Type B pancreatic cell (in vitro differentiated cells): ENCODE data around the gene SHISAL2A. TPM values are rescaled to one million over a fixed set of nuclear protein-coding genes. Genes with fewer than 3 reads are reported as not detected.

Experiments
- DNase-seq: peaks from one replicate; pipeline ENCODE4 v3.0.0; 2021; ENCODE audit warnings: mixed read lengths; ENCODE audit not compliant: unreplicated experiment; ENCODE audit errors: extremely low spot score
- H3K27ac Mint-ChIP-seq: 2 replicates; pipeline ENCODE4 v1.8.0; 2021; ENCODE audit warnings: mild to moderate bottlenecking, mixed read lengths
- H3K27me3 Mint-ChIP-seq: 2 replicates; pipeline ENCODE4 v1.8.0; 2021; ENCODE audit warnings: mixed read lengths
- H3K36me3 Mint-ChIP-seq: 2 replicates; pipeline ENCODE4 v1.8.0; 2021; ENCODE audit warnings: mixed read lengths
- H3K4me1 Mint-ChIP-seq: one replicate; pipeline ENCODE4 v1.8.0; 2021; ENCODE audit warnings: mixed read lengths; ENCODE audit not compliant: unreplicated experiment
- H3K4me3 Mint-ChIP-seq: 2 replicates; pipeline ENCODE4 v1.8.0; 2021; ENCODE audit warnings: mild to moderate bottlenecking, mixed read lengths
- H3K9me3 Mint-ChIP-seq: 2 replicates; pipeline ENCODE4 v1.8.0; 2021; ENCODE audit warnings: mixed read lengths
- CTCF ChIP-seq: fragments of 200-600 bp; sonication (generic); conservative IDR thresholded peaks from 2 replicates; pipeline ENCODE4 v1.5.0; 2021; ENCODE audit warnings: antibody characterized with exemption, mild to moderate bottlenecking
- total RNA-seq: library from RNA; stranded (reverse); gene quantifications from 2 replicates; pipeline ENCODE4 v1.2.1, GENCODE V29; 2021; ENCODE audit warnings: low replicate concordance

SHISAL2A gene
- total RNA-seq, 1 donor from 2014 or later = not detected

- no peak overlapping the region for H3K4me3 Mint-ChIP-seq
- DNase-seq = no peak
- H3K9me3 Mint-ChIP-seq = peaks cover 7% of the 10 kb centered on the region
- peaks cover 5% of the 10 kb centered on the region for H3K36me3 Mint-ChIP-seq
- no peak for TF ChIP-seq CTCF
- H3K4me1 Mint-ChIP-seq = no peaks in the 10 kb centered on the region
- no peaks in the 10 kb centered on the region for H3K27me3 Mint-ChIP-seq
- H3K27ac Mint-ChIP-seq = no peak overlapping the region
Observed at GRCh38 chr1:52621950-52622349, 11.0 kb upstream of the SHISAL2A start.

- no peak for TF ChIP-seq CTCF
- H3K27me3 Mint-ChIP-seq = no peaks in the 10 kb centered on the region
- no peak overlapping the region for H3K4me3 Mint-ChIP-seq
- peaks cover 5% of the 10 kb centered on the region for H3K36me3 Mint-ChIP-seq
- H3K4me1 Mint-ChIP-seq = no peaks in the 10 kb centered on the region
- H3K27ac Mint-ChIP-seq = no peak overlapping the region
- H3K9me3 Mint-ChIP-seq = peaks cover 7% of the 10 kb centered on the region
- no peak for DNase-seq
Observed at GRCh38 chr1:52623812-52624211, 9.2 kb upstream of the SHISAL2A start.

- DNase-seq = no peak
- TF ChIP-seq CTCF = no peak
- H3K27ac Mint-ChIP-seq = no peak overlapping the region
- H3K36me3 Mint-ChIP-seq = no peaks in the 10 kb centered on the region
- H3K4me1 Mint-ChIP-seq = peaks cover 11% of the 10 kb centered on the region
- no peak overlapping the region for H3K4me3 Mint-ChIP-seq
- no peaks in the 10 kb centered on the region for H3K9me3 Mint-ChIP-seq
- H3K27me3 Mint-ChIP-seq = peaks cover 6% of the 10 kb centered on the region
Observed at GRCh38 chr1:52627028-52627427, 5.9 kb upstream of the SHISAL2A start.

- Mint-ChIP-seq H3K4me3 (peak overlapping the region; percentile 67), H3K9me3 (no peaks in the 10 kb centered on the region), H3K27me3 (peaks cover 18% of the 10 kb centered on the region), H3K36me3 (no peaks in the 10 kb centered on the region), H3K27ac (peak overlapping the region; percentile 82), H3K4me1 (peaks cover 11% of the 10 kb centered on the region)
- no peak for DNase-seq
- TF ChIP-seq CTCF = no peak
Observed at GRCh38 chr1:52628614-52629324, 4.2 kb upstream of the SHISAL2A start.

GRCh38 chr1:52629325-52629643, 3.7 kb upstream of the SHISAL2A start:
- Mint-ChIP-seq H3K9me3 (no peaks in the 10 kb centered on the region), H3K4me1 (peaks cover 11% of the 10 kb centered on the region), H3K4me3 (peak overlapping the region; percentile 67), H3K36me3 (no peaks in the 10 kb centered on the region), H3K27me3 (peaks cover 23% of the 10 kb centered on the region), H3K27ac (peak overlapping the region; percentile 82)
- peak; percentile 74 for DNase-seq
- TF ChIP-seq CTCF = no peak
